Transverse colon (tissue), 4 donors: ENCODE measurements around the gene CELSR1. TPM values are rescaled to one million over a fixed set of nuclear protein-coding genes. Genes with fewer than 3 reads are reported as not detected.
"Not testable (repeated sequence)": the region's sequence is repeated elsewhere in the genome, so short reads cannot be mapped to it uniquely, and the experiment has no call there.

Experiments used
- DNase-seq: peaks from one replicate; pipeline ENCODE4 v3.0.0-alpha.2; 2019
- H3K27ac ChIP-seq, 4 donors: fragments of 200-600 bp; sonication (generic); 2 replicates each; pipeline ENCODE4 v1.5.1; 2016 to 2018; ENCODE audit warnings: inconsistent platforms in 4 of 4
- H3K27me3 ChIP-seq: fragments of 200-600 bp; sonication (generic); 2 replicates; pipeline ENCODE4 v1.5.1; 2017; ENCODE audit warnings: inconsistent platforms
- H3K36me3 ChIP-seq, 4 donors: fragments of 200-600 bp; sonication (generic); 2 replicates each; pipeline ENCODE4 v1.5.1; 2017 to 2019; ENCODE audit warnings: inconsistent platforms in 4 of 4
- H3K4me1 ChIP-seq, 4 donors: fragments of 200-600 bp; sonication (generic); 2 replicates each; pipeline ENCODE4 v1.5.1; 2017 to 2020; ENCODE audit warnings: inconsistent platforms in 4 of 4
- H3K4me3 ChIP-seq, 4 donors: fragments of 200-600 bp; sonication (generic); 1 replicate in 1 of 4; 2 replicates in 3 of 4; pipeline versions ENCODE4 v1.5.1 to v1.6.1; 2017 to 2019; ENCODE audit warnings: inconsistent platforms in 4 of 4
- H3K9me3 ChIP-seq, 2 donors: fragments of 200-600 bp; sonication (generic); 2 replicates each; pipeline ENCODE4 v1.5.1; 2017 to 2019; ENCODE audit warnings: inconsistent platforms in 2 of 2
- EP300 ChIP-seq: sonication (generic); formaldehyde crosslinking; IDR thresholded peaks from one replicate; pipeline ENCODE4 v1.6.1; 2017; ENCODE audit warnings: antibody characterized with exemption, low read depth
- POLR2A ChIP-seq: fragments of 450-650 bp; IDR thresholded peaks from one replicate; pipeline ENCODE4 v1.6.1; 2016; ENCODE audit warnings: antibody characterized with exemption, mild to moderate bottlenecking, moderate library complexity
- POLR2AphosphoS5 ChIP-seq, 3 donors: sonication (generic); formaldehyde crosslinking; IDR thresholded peaks; one replicate each; pipeline ENCODE4 v1.6.1; 2016; ENCODE audit warnings: antibody characterized with exemption in 3 of 3
- WGBS, 2 donors: methylation state at CpG; one replicate each; pipeline ENCODE4 v1.1.5; 2018; ENCODE audit warnings: low coverage in 1 of 2; 5-methylcytosine and 5-hydroxymethylcytosine counted together
- in situ Hi-C, 4 donors: fragments of 200-750 bp; cut with MboI; loops; one replicate each; pipeline versions ENCODE4 v1.15.0 to v1.15.1; 2017; ENCODE audit warnings: low sequenced_read_pairs in 3 of 4, low pct_ligation_motif_present in 1 of 4, low pct_unique_long_range_greater_than_20kb in 1 of 4
- intact Hi-C: fragments of 100-400 bp; cut with DNase I; formaldehyde crosslinking; loops from one replicate; pipeline ENCODE4 v1.15.1; 2023; ENCODE audit warnings: low total_unique reads
- total RNA-seq, 4 donors: library from RNA; depleted of rRNA; stranded (reverse); fragments of >200 nt; gene quantifications; one replicate each; pipeline ENCODE4 v1.1.0, GENCODE V29; 2016
- TF ChIP-seq, protein P1 (sequence below), 5 experiments: fragments of 200-600 bp in 3 of 5; fragments of 450-650 bp in 2 of 5; sonication (generic) in 3 of 5; IDR thresholded peaks; 1 replicate in 2 of 5; 2 replicates in 3 of 5; pipeline ENCODE4 v1.5.1; 2016 to 2017; ENCODE audit warnings: antibody characterized with exemption in 5 of 5, inconsistent platforms in 3 of 5, mild to moderate bottlenecking in 2 of 5, moderate library complexity in 1 of 5

The CELSR1 gene
- total RNA-seq, 4 donors from 2014 or later = 0.96 to 2.5 (median 1.4) TPM

DNA sequence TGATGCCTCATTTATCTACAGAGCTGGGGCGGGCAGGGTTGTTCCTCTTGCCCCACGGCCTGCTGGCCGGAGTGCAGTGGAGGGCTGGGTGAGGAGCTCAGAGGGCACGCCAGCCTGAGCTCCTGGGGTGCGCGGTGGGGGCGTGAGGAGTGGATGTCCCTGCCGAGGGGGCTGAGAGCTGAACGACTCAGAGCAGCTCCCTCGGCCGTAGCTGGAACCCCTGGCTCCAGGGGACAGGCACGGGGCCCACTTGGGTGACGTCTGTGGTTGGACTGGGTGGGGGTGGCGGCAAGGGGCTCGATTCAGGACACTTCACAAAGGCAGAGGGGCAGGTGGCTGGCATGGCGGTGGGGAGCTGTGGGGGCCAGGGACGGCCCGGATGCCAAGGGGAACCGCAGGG lies 139.5 kb downstream of the CELSR1 start:
- H3K9me3 ChIP-seq = no peaks in the 10 kb centered on the region
- WGBS, 2 donors = 90% methylated on average over 18 of the region's 19 CpGs; no CpG with 5 or more reads in 1 of the 2 donors

GRCh38 chr22:46397514-46397913 lies 139.9 kb downstream of the CELSR1 start:
- H3K27ac ChIP-seq = no peak overlapping the region
- H3K4me3 ChIP-seq = no peak overlapping the region
- in situ Hi-C loops (no loop called here), intact Hi-C loops (no loop called here)
- no peaks in the 10 kb centered on the region for H3K4me1 ChIP-seq
- TF ChIP-seq EP300 (no peak), POLR2AphosphoS5 (IDR thresholded peaks at IDR 0.05) (no peak), POLR2A (no peak)
- TF ChIP-seq, protein P1, sequence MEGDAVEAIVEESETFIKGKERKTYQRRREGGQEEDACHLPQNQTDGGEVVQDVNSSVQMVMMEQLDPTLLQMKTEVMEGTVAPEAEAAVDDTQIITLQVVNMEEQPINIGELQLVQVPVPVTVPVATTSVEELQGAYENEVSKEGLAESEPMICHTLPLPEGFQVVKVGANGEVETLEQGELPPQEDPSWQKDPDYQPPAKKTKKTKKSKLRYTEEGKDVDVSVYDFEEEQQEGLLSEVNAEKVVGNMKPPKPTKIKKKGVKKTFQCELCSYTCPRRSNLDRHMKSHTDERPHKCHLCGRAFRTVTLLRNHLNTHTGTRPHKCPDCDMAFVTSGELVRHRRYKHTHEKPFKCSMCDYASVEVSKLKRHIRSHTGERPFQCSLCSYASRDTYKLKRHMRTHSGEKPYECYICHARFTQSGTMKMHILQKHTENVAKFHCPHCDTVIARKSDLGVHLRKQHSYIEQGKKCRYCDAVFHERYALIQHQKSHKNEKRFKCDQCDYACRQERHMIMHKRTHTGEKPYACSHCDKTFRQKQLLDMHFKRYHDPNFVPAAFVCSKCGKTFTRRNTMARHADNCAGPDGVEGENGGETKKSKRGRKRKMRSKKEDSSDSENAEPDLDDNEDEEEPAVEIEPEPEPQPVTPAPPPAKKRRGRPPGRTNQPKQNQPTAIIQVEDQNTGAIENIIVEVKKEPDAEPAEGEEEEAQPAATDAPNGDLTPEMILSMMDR (IDR thresholded peaks at IDR 0.05) = no peak
- no peak for DNase-seq
- no peaks in the 10 kb centered on the region for H3K27me3 ChIP-seq
- 88% methylated on average over 18 of the region's 18 CpGs; no CpG with 5 or more reads in 1 of the 2 donors for WGBS, 2 donors
- no peaks in the 10 kb centered on the region for H3K36me3 ChIP-seq
- H3K9me3 ChIP-seq = no peaks in the 10 kb centered on the region

More for the DNA sequence above, 139.5 kb downstream of the CELSR1 start:
- intact Hi-C loops = no loop called here
- no peak overlapping the region for H3K27ac ChIP-seq
- H3K36me3 ChIP-seq = no peaks in the 10 kb centered on the region
- in situ Hi-C loops = no loop called here
- no peak for TF ChIP-seq EP300
- no peak for TF ChIP-seq POLR2A
- TF ChIP-seq, protein P1 (IDR thresholded peaks at IDR 0.05) = no peak
- no peak for TF ChIP-seq POLR2AphosphoS5 (IDR thresholded peaks at IDR 0.05)
- H3K4me1 ChIP-seq = no peaks in the 10 kb centered on the region
- H3K4me3 ChIP-seq = no peak overlapping the region
- no peaks in the 10 kb centered on the region for H3K27me3 ChIP-seq
- no peak for DNase-seq

DNA sequence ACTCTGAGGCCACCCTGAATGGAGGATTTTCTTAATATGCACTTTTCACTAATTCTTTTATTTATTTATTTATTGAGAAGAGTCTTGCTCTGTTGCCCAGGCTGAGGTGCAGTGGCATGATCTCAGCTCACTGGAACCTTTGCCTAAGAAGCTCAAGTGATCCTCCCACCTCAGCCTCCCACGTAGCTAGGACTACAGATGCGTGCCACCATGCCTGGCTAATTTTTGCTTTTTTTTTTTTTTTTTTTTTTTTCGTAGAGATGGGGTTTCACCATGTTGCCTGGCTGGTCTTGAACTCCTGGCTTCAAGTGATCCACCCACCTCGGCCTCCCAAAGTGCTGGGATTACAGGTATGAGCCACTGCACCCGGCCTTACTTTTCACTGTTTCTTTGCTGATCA lies 140.4 kb downstream of the CELSR1 start:
- in situ Hi-C loops, H3K4me3 ChIP-seq, H3K27ac ChIP-seq, H3K9me3 ChIP-seq, H3K36me3 ChIP-seq, H3K4me1 ChIP-seq, H3K27me3 ChIP-seq, intact Hi-C loops, DNase-seq: not testable (repeated sequence)
- 79% methylated on average over 5 of the region's 5 CpGs; no CpG with 5 or more reads in 1 of the 2 donors for WGBS, 2 donors

DNA sequence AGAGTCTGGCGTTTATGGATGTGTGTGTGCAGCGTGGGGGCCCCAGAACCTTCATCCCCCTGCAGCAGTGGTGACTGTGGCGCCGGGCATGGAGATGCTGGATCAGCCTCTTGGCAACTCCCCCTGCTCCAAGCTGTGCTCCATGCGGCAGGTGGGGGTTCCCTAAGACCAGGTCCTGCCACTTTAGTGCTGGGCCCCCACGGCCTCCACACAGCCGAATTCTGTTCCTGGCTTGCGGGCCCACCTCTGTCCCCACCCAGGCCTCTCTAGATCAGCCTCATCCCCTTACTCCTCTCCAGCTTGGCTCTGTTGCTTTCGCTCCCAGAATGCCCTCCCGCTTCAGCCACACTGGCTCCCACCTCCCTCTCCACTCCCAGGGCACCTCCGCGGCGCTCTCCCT lies 142.3 kb downstream of the CELSR1 start:
- no peak for TF ChIP-seq POLR2AphosphoS5 (IDR thresholded peaks at IDR 0.05)
- TF ChIP-seq, protein P1 (IDR thresholded peaks at IDR 0.05) = no peak
- no peak for TF ChIP-seq EP300
- no peak for TF ChIP-seq POLR2A
- H3K36me3 ChIP-seq = no peaks in the 10 kb centered on the region
- no peak for DNase-seq
- WGBS, 2 donors = 92% methylated on average over 13 of the region's 13 CpGs; no CpG with 5 or more reads in 1 of the 2 donors
- intact Hi-C loops (no loop called here), in situ Hi-C loops (no loop called here)
- H3K27me3 ChIP-seq = no peaks in the 10 kb centered on the region
- H3K4me1 ChIP-seq = no peaks in the 10 kb centered on the region
- H3K4me3 ChIP-seq = no peak overlapping the region
- H3K27ac ChIP-seq = no peak overlapping the region
- H3K9me3 ChIP-seq = no peaks in the 10 kb centered on the region

DNA sequence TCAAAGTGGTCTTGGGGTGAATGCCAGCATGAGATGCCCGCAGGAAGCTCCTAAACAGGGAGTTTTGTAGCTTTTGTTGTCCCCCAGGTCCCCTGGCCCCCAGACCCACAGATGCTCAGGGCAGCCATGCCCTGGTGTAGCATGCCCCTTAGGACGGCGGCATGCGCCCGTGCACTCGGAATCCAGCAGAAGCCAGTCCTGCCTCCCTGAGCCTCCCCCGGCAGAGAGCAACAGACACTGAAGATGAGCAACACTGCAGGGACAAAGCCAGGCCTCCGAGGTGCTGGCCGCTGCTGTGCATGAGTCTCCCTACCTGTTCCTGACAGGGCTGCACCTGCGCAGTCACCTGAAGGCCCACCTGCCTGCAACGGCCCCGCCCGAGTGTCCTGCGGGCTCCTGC lies 142.8 kb downstream of the CELSR1 start:
- H3K4me3 ChIP-seq = no peak overlapping the region
- no peak for TF ChIP-seq POLR2A
- TF ChIP-seq EP300 = no peak
- TF ChIP-seq, protein P1 (IDR thresholded peaks at IDR 0.05) = no peak
- no peak for TF ChIP-seq POLR2AphosphoS5 (IDR thresholded peaks at IDR 0.05)
- H3K27ac ChIP-seq = no peak overlapping the region
- no peaks in the 10 kb centered on the region for H3K36me3 ChIP-seq
- intact Hi-C loops (no loop called here), in situ Hi-C loops (no loop called here)
- no peaks in the 10 kb centered on the region for H3K4me1 ChIP-seq
- WGBS, 2 donors = 99% methylated on average over 8 of the region's 14 CpGs; no CpG with 5 or more reads in 1 of the 2 donors
- H3K9me3 ChIP-seq = no peaks in the 10 kb centered on the region
- DNase-seq = no peak
- no peaks in the 10 kb centered on the region for H3K27me3 ChIP-seq
